NCI-H2227 (cell line): ENCODE measurements around the gene PAPSS1.

Source experiments
- DNase-seq: peaks from one replicate; lab custom pipeline; 2025; ENCODE audit not compliant: unreplicated experiment; lab: John Stamatoyannopoulos, UW

PAPSS1 gene

GRCh38 chr4:107564326-107564725, 155.7 kb downstream of the PAPSS1 start:
- no peak for DNase-seq
